A549 (cell line): ENCODE results near the gene RPS2. TPM values are rescaled to one million over a fixed set of nuclear protein-coding genes. Genes with fewer than 3 reads are reported as not detected.

ENCODE experiments used
- ATAC-seq, 2 experiments: fragments of 200-7000 bp in 1 of 2; fragments of >200 bp in 1 of 2; cut with Nextera tagmentation in 1 of 2; cut with Tn5 transposase in 1 of 2; 3 replicates each; pipeline versions ENCODE4 v1.8.0 to v1.9.1; 2018 to 2020; ENCODE audit warnings: mild to moderate bottlenecking in 1 of 2, moderate library complexity in 1 of 2
- CTCF ChIA-PET: fragments of 300-600 bp; sonication (Branson Sonifier 250); formaldehyde crosslinking; extraction: SDS; loops from one replicate; lab custom pipeline; 2021; ENCODE audit warnings: antibody characterized with exemption, inconsistent platforms; lab: Yijun Ruan, JAX
- POLR2A ChIA-PET: fragments of 350-600 bp; formaldehyde crosslinking; extraction: SDS; loops from one replicate; lab custom pipeline; 2021; ENCODE audit warnings: antibody characterized with exemption, inconsistent platforms; lab: Yijun Ruan, JAX
- DNase-seq, 2 experiments: peaks; one replicate each; pipeline versions ENCODE4 v3.0.0 to v3.0.0-alpha.2; 2011 to 2016; ENCODE audit warnings: low read depth in 1 of 2, low spot score in 1 of 2
- FAIRE-seq: peaks from 2 replicates; lab custom pipeline; 2011; peaks lifted over from hg19 to GRCh38; lab: Jason Lieb, UNC
- H3K27ac ChIP-seq, 2 experiments: fragments of >200 bp; sonication (Bioruptor Twin); formaldehyde crosslinking; 3 replicates each; pipeline ENCODE4 v1.5.1; 2016 to 2017
- H3K4me1 ChIP-seq: fragments of >200 bp; sonication (Bioruptor Twin); formaldehyde crosslinking; 3 replicates; pipeline ENCODE4 v1.6.1; 2016
- H3K4me2 ChIP-seq: fragments of >200 bp; sonication (Bioruptor Twin); formaldehyde crosslinking; 3 replicates; pipeline ENCODE4 v1.6.1; 2016
- H3K4me3 ChIP-seq: fragments of >200 bp; sonication (Bioruptor Twin); formaldehyde crosslinking; 3 replicates; pipeline ENCODE4 v1.5.1; 2016
- H3K9me3 ChIP-seq: fragments of >200 bp; sonication (Bioruptor Twin); formaldehyde crosslinking; 3 replicates; pipeline ENCODE4 v1.6.1; 2016
- BCL3 ChIP-seq: fragments of >200 bp; sonication (Bioruptor Twin); formaldehyde crosslinking; IDR thresholded peaks from 3 replicates; pipeline ENCODE4 v1.6.1; 2016
- BHLHE40 ChIP-seq: IDR thresholded peaks from 2 replicates; pipeline ENCODE4 v1.6.1; 2012; ENCODE audit warnings: low read depth, low read length, inconsistent platforms
- CHD4 ChIP-seq: fragments of 200-600 bp; sonication (generic); IDR thresholded peaks from 2 replicates; pipeline ENCODE4 v1.6.1; 2016; ENCODE audit warnings: antibody characterized with exemption, mild to moderate bottlenecking, borderline replicate concordance
- EHF ChIP-seq: fragments of 250-450 bp; sonication (Bioruptor Pico); IDR thresholded peaks from 2 replicates; pipeline ENCODE4 v1.5.0; 2020; ENCODE audit warnings: mild to moderate bottlenecking
- EHMT2 ChIP-seq: fragments of 200-600 bp; sonication (generic); IDR thresholded peaks from 2 replicates; pipeline ENCODE4 v1.6.1; 2016; ENCODE audit warnings: antibody characterized with exemption, low read depth, mild to moderate bottlenecking, moderate library complexity
- ELK1 ChIP-seq: fragments of 150-350 bp; IDR thresholded peaks from 2 replicates; pipeline ENCODE4 v1.6.1; 2014; ENCODE audit warnings: low read depth, mild to moderate bottlenecking, low read length
- ESRRA ChIP-seq: fragments of 150-350 bp; IDR thresholded peaks from 2 replicates; pipeline ENCODE4 v1.6.1; 2014; ENCODE audit warnings: mild to moderate bottlenecking, low read length, borderline replicate concordance
- FOSL2 ChIP-seq, 2 experiments: fragments of 450-650 bp in 1 of 2; fragments of >200 bp in 1 of 2; sonication (Bioruptor Twin) in 1 of 2; formaldehyde crosslinking; IDR thresholded peaks; 2 replicates each; pipeline versions ENCODE4 v1.5.0 to v1.6.1; 2016 to 2020; ENCODE audit warnings: mild to moderate bottlenecking in 1 of 2, moderate library complexity in 1 of 2
- HES2 ChIP-seq: fragments of >200 bp; sonication (Bioruptor Twin); formaldehyde crosslinking; IDR thresholded peaks from 2 replicates; pipeline ENCODE4 v1.6.1; 2016
- HEYL ChIP-seq: fragments of 250-450 bp; sonication (Bioruptor Pico); IDR thresholded peaks from 2 replicates; pipeline ENCODE4 v1.8.0; 2021; ENCODE audit warnings: mild to moderate bottlenecking, moderate library complexity
- JUNB ChIP-seq: fragments of >200 bp; sonication (Bioruptor Twin); formaldehyde crosslinking; IDR thresholded peaks from 2 replicates; pipeline ENCODE4 v1.6.1; 2016
- KDM5A ChIP-seq: fragments of 200-600 bp; sonication (generic); IDR thresholded peaks from 2 replicates; pipeline ENCODE4 v1.6.1; 2016; ENCODE audit warnings: antibody characterized with exemption, mild to moderate bottlenecking
- MAFK ChIP-seq: fragments of 450-650 bp; IDR thresholded peaks from 2 replicates; pipeline ENCODE4 v1.6.1; 2014; ENCODE audit not compliant: partially characterized antibody
- MAZ ChIP-seq: fragments of 150-350 bp; IDR thresholded peaks from 2 replicates; pipeline ENCODE4 v1.6.1; 2014; ENCODE audit warnings: antibody characterized with exemption, low read depth, low read length, borderline replicate concordance
- MYC ChIP-seq: IDR thresholded peaks from 2 replicates; pipeline ENCODE4 v1.6.1; 2012; ENCODE audit warnings: mild to moderate bottlenecking, inconsistent platforms, low read length, improper control_type of control experiment, borderline replicate concordance
- NFE2L2 ChIP-seq: fragments of 150-350 bp; conservative IDR thresholded peaks from 2 replicates; pipeline ENCODE4 v1.6.1; 2014; ENCODE audit warnings: low read length
- NPAS2 ChIP-seq: fragments of 250-450 bp; sonication (Bioruptor Pico); IDR thresholded peaks from 2 replicates; pipeline ENCODE4 v1.8.0; 2022; ENCODE audit warnings: mild to moderate bottlenecking, moderate library complexity, borderline replicate concordance
- POLR2A ChIP-seq: IDR thresholded peaks from 2 replicates; pipeline ENCODE4 v1.6.1; 2012; ENCODE audit warnings: mild to moderate bottlenecking, low read length
- RARB ChIP-seq: fragments of 250-450 bp; sonication (Bioruptor Pico); IDR thresholded peaks from 2 replicates; pipeline ENCODE4 v1.8.0; 2021; ENCODE audit warnings: mild to moderate bottlenecking, moderate library complexity
- RFX5 ChIP-seq: fragments of 450-650 bp; IDR thresholded peaks from 2 replicates; pipeline ENCODE4 v1.7.1; 2014; ENCODE audit warnings: antibody characterized with exemption, mild to moderate bottlenecking, moderate library complexity
- RNF2 ChIP-seq: fragments of 200-600 bp; sonication (generic); IDR thresholded peaks from 2 replicates; pipeline ENCODE4 v1.6.1; 2016; ENCODE audit warnings: low read depth, mild to moderate bottlenecking, antibody characterized with exemption, moderate library complexity, borderline replicate concordance
- SMC3 ChIP-seq: fragments of >200 bp; sonication (Bioruptor Twin); formaldehyde crosslinking; IDR thresholded peaks from 3 replicates; pipeline ENCODE4 v1.6.1; 2018; ENCODE audit warnings: inconsistent platforms
- TFCP2L1 ChIP-seq: fragments of 250-450 bp; sonication (Bioruptor Pico); IDR thresholded peaks from 2 replicates; pipeline ENCODE4 v1.5.0; 2021; ENCODE audit warnings: mild to moderate bottlenecking
- TP53 ChIP-seq: fragments of 250-450 bp; sonication (Bioruptor Pico); IDR thresholded peaks from 2 replicates; pipeline ENCODE4 v1.5.0; 2021; ENCODE audit warnings: mild to moderate bottlenecking, moderate library complexity
- USF2 ChIP-seq: fragments of 450-650 bp; IDR thresholded peaks from 2 replicates; pipeline ENCODE4 v1.6.1; 2014; ENCODE audit warnings: antibody characterized with exemption
- ZFP36 ChIP-seq: fragments of 450-650 bp; IDR thresholded peaks from 2 replicates; pipeline ENCODE4 v1.6.1; 2014; ENCODE audit warnings: borderline replicate concordance; ENCODE audit not compliant: partially characterized antibody
- ZNF302 ChIP-seq: fragments of 250-450 bp; sonication (Bioruptor Pico); IDR thresholded peaks from 2 replicates; pipeline ENCODE4 v1.9.0; 2021; ENCODE audit warnings: inconsistent platforms, mild to moderate bottlenecking, moderate library complexity
- WGBS: methylation state at CpG from one replicate; pipeline ENCODE4 v1.1.6; 2017; ENCODE audit errors: missing lambda C conversion rate; 5-methylcytosine and 5-hydroxymethylcytosine counted together
- polyA plus RNA-seq, 4 experiments: library from polyadenylated mRNA; depleted of rRNA in 3 of 4; stranded (reverse); fragments of >200 nt; fragmentation: RNase III in 1 of 4; extraction: RNeasy Plus Mini Kit Qiagen cat#74134 plus additional on column Dnase treatment in 1 of 4; gene quantifications; 2 replicates in 3 of 4; 3 replicates in 1 of 4; pipeline ENCODE4 v1.2.3, GENCODE V29; 2011 to 2017

Gene RPS2
- polyA plus RNA-seq, 2 of the 4 experiments (the other 2 are of a cell fraction): 2,621 to 3,626 TPM

- DNase-seq (no peak), FAIRE-seq (no peak), ATAC-seq (no peak)
- no peak overlapping the region for H3K4me2 ChIP-seq
- H3K4me1 ChIP-seq: peaks cover 5% of the 10 kb centered on the region
- H3K9me3 ChIP-seq: no peaks in the 10 kb centered on the region
- no peak overlapping the region for H3K27ac ChIP-seq
- ChIA-PET POLR2A (no interaction called here), CTCF (interaction anchor here (1.2 to 2.5 kb wide), 4 partner anchors 10 to 82 kb away, joined by 4 to 11 read pairs (median 8); no protein-coding TSS in a partner anchor)
- no peak for TF ChIP-seq RARB
- TF ChIP-seq ESRRA: no peak
- TF ChIP-seq RFX5: no peak
- no peak for TF ChIP-seq POLR2A
- TF ChIP-seq NPAS2 (CRISPR knock-in tag): no peak
- TF ChIP-seq EHF (CRISPR knock-in tag): no peak
- TF ChIP-seq TFCP2L1 (CRISPR knock-in tag): no peak
- TF ChIP-seq BHLHE40: no peak
- WGBS: 88% methylated on average over 9 of the region's 9 CpGs
- H3K4me3 ChIP-seq: no peak overlapping the region
These were observed 17.3 kb downstream of the RPS2 start for GRCh38 chr16:1947369-1947670.

GRCh38 chr16:1946495-1947368 is 17.9 kb downstream of the RPS2 start:
- H3K27ac ChIP-seq: no peak overlapping the region
- no peaks in the 10 kb centered on the region for H3K9me3 ChIP-seq
- no peak overlapping the region for H3K4me2 ChIP-seq
- TF ChIP-seq ZNF302 (CRISPR knock-in tag) (no peak), ZFP36 (no peak), EHMT2 (no peak), KDM5A (no peak), RNF2 (no peak), BCL3 (no peak), USF2 (no peak), NFE2L2 (no peak), TP53 (CRISPR knock-in tag) (no peak), TFCP2L1 (CRISPR knock-in tag) (no peak), MAFK (no peak)
- DNase-seq: no peak
- ChIA-PET CTCF (interaction anchor here (0.8 to 2.5 kb wide), 8 partner anchors 8 to 83 kb away, joined by 3 to 11 read pairs (median 3); partner anchors contain the start of genes NDUFB10 and RPL3L), POLR2A (interaction anchor here (1.3 kb wide), 1 partner anchor 18 kb away, joined by 6 read pairs; the partner anchor contains the start of gene RPS2)
- H3K4me1 ChIP-seq: peaks cover 11% of the 10 kb centered on the region
- ATAC-seq: no peak
- no peak overlapping the region for H3K4me3 ChIP-seq
- no peak for FAIRE-seq
- WGBS: 92% methylated on average over 19 of the region's 38 CpGs

- Histone ChIP-seq H3K27ac (no peak overlapping the region), H3K4me2 (no peak overlapping the region), H3K4me3 (no peak overlapping the region), H3K4me1 (peaks cover 19% of the 10 kb centered on the region), H3K9me3 (no peaks in the 10 kb centered on the region)
- POLR2A ChIA-PET: interaction anchor here (1.3 kb wide), 1 partner anchor 19 kb away, joined by 6 read pairs; the partner anchor contains the start of gene RPS2
- FAIRE-seq: no peak
- CTCF ChIA-PET: interaction anchor here (0.8 to 2.5 kb wide), 10 partner anchors 9 to 82 kb away, joined by 3 to 11 read pairs (median 4); partner anchors contain the start of genes NDUFB10 and RPL3L
- DNase-seq: no peak
- 79% methylated on average over 19 of the region's 19 CpGs for WGBS
- TF ChIP-seq ZFP36: no peak
- TF ChIP-seq FOSL2 (IDR thresholded peaks at IDR 0.05): no peak
- TF ChIP-seq FOSL2 (CRISPR knock-in tag; IDR thresholded peaks at IDR 0.05): no peak
- no peak for TF ChIP-seq HEYL (CRISPR knock-in tag)
- no peak for TF ChIP-seq JUNB
- no peak for TF ChIP-seq EHF (CRISPR knock-in tag)
- TF ChIP-seq MYC: no peak
- no peak for TF ChIP-seq MAZ
- no peak for TF ChIP-seq CHD4
- no peak for TF ChIP-seq HES2
- no peak for TF ChIP-seq SMC3
- no peak for TF ChIP-seq TP53 (CRISPR knock-in tag)
- no peak for TF ChIP-seq ELK1
- no peak for ATAC-seq
These were observed 18.9 kb downstream of the RPS2 start for GRCh38 chr16:1945559-1946391.
